ENCODE measurements around the gene MMP25. TPM values are rescaled to one million over a fixed set of nuclear protein-coding genes. Genes with fewer than 3 reads are reported as not detected.

The MMP25 gene
- total RNA-seq, 4 donors from 2014 or later: 1.4 to 3.3 (median 2.4) TPM; not detected in 1

DNA sequence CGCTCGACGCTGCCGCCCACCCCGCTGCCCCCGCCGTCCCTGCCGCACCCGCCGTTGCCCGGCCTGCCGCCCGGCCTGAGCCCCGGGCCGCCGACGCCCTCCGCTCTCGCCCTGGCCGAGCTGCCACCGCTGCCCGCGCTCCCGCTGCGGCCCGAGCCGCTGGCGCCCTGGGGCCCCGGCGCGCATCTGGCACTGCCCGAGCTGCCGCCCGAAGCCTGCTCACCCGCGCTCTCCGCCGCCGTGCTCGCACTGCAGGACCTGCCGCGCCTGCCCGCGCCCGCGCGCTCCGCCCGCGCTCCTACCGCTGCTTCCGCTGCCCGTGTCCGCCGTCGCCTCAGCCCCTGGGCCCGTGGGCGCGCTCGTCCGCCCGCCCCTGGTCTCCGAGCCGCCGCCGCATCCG is 42.0 kb upstream of the MMP25 start:
- H3K36me3 ChIP-seq: no peaks in the 10 kb centered on the region
- H3K4me3 ChIP-seq: peak overlapping the region in 3 of 4 donors; percentile 42 to 58 (median 53)
- no peaks in the 10 kb centered on the region for H3K9me3 ChIP-seq
- no peaks in the 10 kb centered on the region for H3K27me3 ChIP-seq
- peak overlapping the region in 1 of 4 donors; percentile 96 for H3K27ac ChIP-seq
- peak in 1 of 3 donors; percentile 62 for DNase-seq
- no peak for TF ChIP-seq POLR2A (IDR thresholded peaks at IDR 0.05)
- TF ChIP-seq, protein P1, sequence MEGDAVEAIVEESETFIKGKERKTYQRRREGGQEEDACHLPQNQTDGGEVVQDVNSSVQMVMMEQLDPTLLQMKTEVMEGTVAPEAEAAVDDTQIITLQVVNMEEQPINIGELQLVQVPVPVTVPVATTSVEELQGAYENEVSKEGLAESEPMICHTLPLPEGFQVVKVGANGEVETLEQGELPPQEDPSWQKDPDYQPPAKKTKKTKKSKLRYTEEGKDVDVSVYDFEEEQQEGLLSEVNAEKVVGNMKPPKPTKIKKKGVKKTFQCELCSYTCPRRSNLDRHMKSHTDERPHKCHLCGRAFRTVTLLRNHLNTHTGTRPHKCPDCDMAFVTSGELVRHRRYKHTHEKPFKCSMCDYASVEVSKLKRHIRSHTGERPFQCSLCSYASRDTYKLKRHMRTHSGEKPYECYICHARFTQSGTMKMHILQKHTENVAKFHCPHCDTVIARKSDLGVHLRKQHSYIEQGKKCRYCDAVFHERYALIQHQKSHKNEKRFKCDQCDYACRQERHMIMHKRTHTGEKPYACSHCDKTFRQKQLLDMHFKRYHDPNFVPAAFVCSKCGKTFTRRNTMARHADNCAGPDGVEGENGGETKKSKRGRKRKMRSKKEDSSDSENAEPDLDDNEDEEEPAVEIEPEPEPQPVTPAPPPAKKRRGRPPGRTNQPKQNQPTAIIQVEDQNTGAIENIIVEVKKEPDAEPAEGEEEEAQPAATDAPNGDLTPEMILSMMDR (IDR thresholded peaks at IDR 0.05): no peak
- peaks cover 8 to 31% (median 14%) of the 10 kb centered on the region in 4 donors for H3K4me1 ChIP-seq

DNA sequence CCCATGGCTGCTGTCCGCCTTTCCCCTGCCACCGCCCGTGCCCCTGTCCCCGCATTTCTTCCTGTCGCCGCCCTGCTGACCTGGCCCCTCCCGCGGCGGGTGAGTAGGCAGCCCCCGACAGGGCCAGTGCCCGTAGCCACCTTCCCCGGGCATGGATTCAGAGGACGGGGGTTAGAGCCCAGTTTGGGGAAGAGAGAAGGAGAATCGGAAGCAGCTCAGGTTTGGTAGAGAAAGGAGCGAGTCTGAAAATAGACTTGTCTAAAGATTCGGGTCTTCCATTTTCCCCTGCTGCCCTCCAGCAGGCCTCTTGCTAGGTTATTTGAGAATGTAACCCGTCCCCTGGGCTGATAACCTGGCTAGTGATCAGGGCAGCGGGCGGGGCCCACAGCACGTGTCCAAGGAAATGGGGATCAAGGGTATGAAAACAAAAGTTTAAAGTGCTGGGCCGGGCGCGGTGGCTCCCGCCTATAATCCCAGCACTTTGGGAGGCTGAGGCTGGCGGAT is 41.5 kb upstream of the MMP25 start:
- Histone ChIP-seq H3K9me3 (no peaks in the 10 kb centered on the region), H3K4me3 (peak overlapping the region; percentile 34 to 58 (median 46)), H3K4me1 (peaks cover 8 to 31% (median 14%) of the 10 kb centered on the region in 4 donors), H3K27me3 (no peaks in the 10 kb centered on the region), H3K36me3 (no peaks in the 10 kb centered on the region), H3K27ac (peak overlapping the region in 3 of 4 donors; percentile 63 to 96 (median 84))
- DNase-seq: peak in 2 of 3 donors; percentile 71 to 77
- TF ChIP-seq POLR2A (IDR thresholded peaks at IDR 0.05): peak; percentile 22 to 51
- TF ChIP-seq, protein P1 (IDR thresholded peaks at IDR 0.05): no peak

DNA sequence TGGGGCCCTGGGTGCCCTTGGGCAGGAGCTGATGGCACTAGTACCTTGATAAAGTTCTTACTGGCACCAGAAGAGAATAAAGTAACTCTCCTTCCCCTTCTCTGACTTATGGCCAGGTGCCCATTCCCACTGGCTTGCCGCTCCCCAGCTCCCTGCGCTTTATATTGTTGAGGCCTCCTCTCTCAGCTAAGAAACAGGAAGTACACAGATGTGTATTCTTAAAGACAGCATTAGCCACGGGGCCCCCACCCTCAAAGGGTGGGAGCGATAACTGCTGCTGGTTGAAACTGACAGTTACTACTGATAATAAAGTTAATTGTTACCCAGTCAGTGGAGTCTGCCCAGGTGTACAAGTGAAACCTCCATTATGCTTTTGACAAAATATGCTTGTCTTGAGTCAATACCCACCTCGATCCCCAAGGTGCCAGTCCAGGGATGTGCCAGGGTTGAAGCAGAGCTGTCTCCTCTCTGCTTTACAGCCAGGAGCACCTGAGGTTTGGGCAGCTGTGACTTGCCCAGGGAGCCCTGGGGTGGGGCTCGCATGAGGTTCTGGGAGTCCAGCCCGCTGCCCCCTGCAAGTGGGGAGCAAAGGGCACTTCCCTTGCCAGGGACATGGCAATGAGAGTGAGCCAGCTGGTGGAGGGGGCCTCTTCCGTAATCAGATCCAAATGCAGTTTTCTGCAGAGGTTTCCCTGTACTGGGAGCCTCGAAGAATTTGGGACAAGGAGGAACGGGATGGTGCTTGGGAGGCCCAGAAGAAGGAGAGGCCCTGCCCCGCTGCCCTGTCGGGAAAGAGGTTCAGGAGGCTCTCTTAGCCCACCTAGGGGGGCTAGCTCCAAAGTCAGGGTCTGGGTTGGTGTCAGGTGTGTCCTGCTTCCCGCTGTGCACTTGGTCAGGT is 39.1 kb upstream of the MMP25 start:
- H3K27ac ChIP-seq: peak overlapping the region in 3 of 4 donors; percentile 67 to 95 (median 84)
- H3K36me3 ChIP-seq: no peaks in the 10 kb centered on the region
- H3K27me3 ChIP-seq: no peaks in the 10 kb centered on the region
- no peaks in the 10 kb centered on the region for H3K9me3 ChIP-seq
- H3K4me3 ChIP-seq: peak overlapping the region in 2 of 4 donors; percentile 28 to 53
- peaks cover 8 to 31% (median 14%) of the 10 kb centered on the region in 4 donors for H3K4me1 ChIP-seq
- TF ChIP-seq, protein P1 (IDR thresholded peaks at IDR 0.05): no peak
- peak; percentile 35 to 71 for TF ChIP-seq POLR2A (IDR thresholded peaks at IDR 0.05)
- peak in 2 of 3 donors; percentile 87 for DNase-seq

DNA sequence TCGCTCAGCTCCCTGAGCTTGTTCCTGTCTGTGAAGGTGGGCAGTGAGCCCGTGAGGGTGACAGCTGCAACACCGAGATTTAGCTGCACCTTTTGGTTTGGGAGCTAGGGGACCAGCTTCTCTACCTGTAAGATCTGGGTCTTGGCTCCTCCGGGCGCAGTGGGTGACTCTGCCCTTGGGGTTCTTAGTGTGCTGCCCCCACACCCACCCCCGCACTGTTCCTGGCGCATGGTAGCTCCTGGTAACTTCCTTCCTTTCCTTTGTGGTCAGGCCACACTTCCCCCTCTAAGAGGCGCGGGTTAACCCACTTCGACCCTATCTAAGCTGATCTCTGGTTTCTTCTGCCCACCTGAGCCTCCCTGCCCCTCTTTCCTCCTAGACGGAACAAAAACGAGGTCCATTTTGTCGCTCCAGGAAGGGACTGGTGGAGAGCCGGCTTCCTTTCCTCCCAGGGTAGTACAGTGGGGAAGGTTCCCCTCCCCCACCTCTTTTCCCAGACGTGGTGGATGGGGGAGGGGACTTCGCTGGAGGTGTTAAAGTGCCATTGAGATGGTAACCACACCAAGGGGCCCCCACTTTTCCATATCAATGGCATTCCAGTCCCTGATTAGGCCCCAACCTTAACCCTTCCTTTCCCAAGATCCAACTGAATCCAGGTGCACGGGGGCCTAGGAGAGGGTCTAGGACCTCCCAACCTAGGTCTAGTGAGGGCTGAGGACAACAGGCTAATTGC is 38.2 kb upstream of the MMP25 start:
- no peaks in the 10 kb centered on the region for H3K27me3 ChIP-seq
- peaks cover 8 to 31% (median 14%) of the 10 kb centered on the region in 4 donors for H3K4me1 ChIP-seq
- no peaks in the 10 kb centered on the region for H3K9me3 ChIP-seq
- H3K4me3 ChIP-seq: peak overlapping the region in 3 of 4 donors; percentile 2 to 28 (median 16)
- H3K36me3 ChIP-seq: no peaks in the 10 kb centered on the region
- peak in 2 of 3 donors; percentile 31 to 60 for DNase-seq
- H3K27ac ChIP-seq: peak overlapping the region in 3 of 4 donors; percentile 67 to 95 (median 84)
- TF ChIP-seq, protein P1 (IDR thresholded peaks at IDR 0.05): no peak
- no peak for TF ChIP-seq POLR2A (IDR thresholded peaks at IDR 0.05)

DNA sequence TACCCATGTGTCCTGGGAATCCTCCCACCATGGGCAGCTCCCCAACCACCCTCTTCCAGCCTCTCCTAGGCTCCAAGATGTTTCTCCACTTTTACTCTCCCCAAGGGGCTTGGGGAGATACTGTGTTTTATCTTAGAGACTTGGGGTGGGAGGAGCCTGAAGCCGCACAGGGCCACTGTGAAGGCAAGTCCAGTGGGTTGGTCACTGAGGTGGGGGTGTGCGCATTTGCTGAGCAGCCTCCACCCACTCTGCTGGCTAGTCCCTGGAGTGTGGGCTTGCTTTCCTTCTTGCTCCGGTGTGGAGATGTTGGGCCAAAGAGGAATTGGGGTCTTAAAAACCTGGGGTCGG is 37.7 kb upstream of the MMP25 start:
- Histone ChIP-seq H3K4me3 (no peak overlapping the region), H3K27ac (peak overlapping the region in 1 of 4 donors; percentile 95), H3K9me3 (no peaks in the 10 kb centered on the region), H3K36me3 (no peaks in the 10 kb centered on the region), H3K4me1 (peaks cover 8 to 31% (median 14%) of the 10 kb centered on the region in 4 donors), H3K27me3 (no peaks in the 10 kb centered on the region)
- DNase-seq: no peak
- TF ChIP-seq, protein P1 (IDR thresholded peaks at IDR 0.05): no peak
- no peak for TF ChIP-seq POLR2A (IDR thresholded peaks at IDR 0.05)

Measured in Peyer's patch (tissue), 4 donors.